Kidney capillary endothelial cell (primary cell): Measurements from ENCODE around the gene NRXN3.

Experiments used
- DNase-seq: peaks from one replicate; pipeline ENCODE4 v3.0.0-alpha.2; 2018; ENCODE audit warnings: low spot score

NRXN3 gene

GRCh38 chr14:78319887-78320635, 149.9 kb downstream of the NRXN3 start:
- DNase-seq: no peak

- DNase-seq: no peak
These were observed 154.2 kb downstream of the NRXN3 start for GRCh38 chr14:78324353-78324752.

- no peak for DNase-seq
These were observed 155.7 kb downstream of the NRXN3 start for GRCh38 chr14:78325911-78326310.

- no peak for DNase-seq
These were observed 157.5 kb downstream of the NRXN3 start for GRCh38 chr14:78327426-78328221.

GRCh38 chr14:78329371-78329770, 159.2 kb downstream of the NRXN3 start:
- DNase-seq: no peak

- DNase-seq: no peak
These were observed 165.4 kb downstream of the NRXN3 start for GRCh38 chr14:78335531-78335930.

- DNase-seq: no peak
These were observed 170.1 kb downstream of the NRXN3 start for GRCh38 chr14:78340250-78340649.

GRCh38 chr14:78341827-78342389, 171.7 kb downstream of the NRXN3 start:
- DNase-seq: no peak

GRCh38 chr14:78342879-78343278, 172.7 kb downstream of the NRXN3 start:
- DNase-seq: no peak

GRCh38 chr14:78344290-78344689, 174.1 kb downstream of the NRXN3 start:
- no peak for DNase-seq

- DNase-seq: no peak
These were observed 175.1 kb downstream of the NRXN3 start for GRCh38 chr14:78345131-78345744.

GRCh38 chr14:78346747-78347146, 176.6 kb downstream of the NRXN3 start:
- no peak for DNase-seq

- no peak for DNase-seq
These were observed 184.9 kb downstream of the NRXN3 start for GRCh38 chr14:78355109-78355508.

GRCh38 chr14:78356391-78356790, 186.2 kb downstream of the NRXN3 start:
- no peak for DNase-seq

GRCh38 chr14:78358591-78358990, 188.4 kb downstream of the NRXN3 start:
- DNase-seq: no peak

- no peak for DNase-seq
These were observed 189.4 kb downstream of the NRXN3 start for GRCh38 chr14:78359581-78359980.

GRCh38 chr14:78363008-78363407, 192.8 kb downstream of the NRXN3 start:
- no peak for DNase-seq

- no peak for DNase-seq
These were observed 197.2 kb downstream of the NRXN3 start for GRCh38 chr14:78367355-78367754.

GRCh38 chr14:78383060-78383459, 212.9 kb downstream of the NRXN3 start:
- DNase-seq: no peak

GRCh38 chr14:78398216-78398615, 228.0 kb downstream of the NRXN3 start:
- DNase-seq: no peak

- no peak for DNase-seq
These were observed 229.2 kb downstream of the NRXN3 start for GRCh38 chr14:78399316-78399889.

GRCh38 chr14:78401866-78402265, 231.7 kb downstream of the NRXN3 start:
- DNase-seq: no peak
